HEK293 (cell line): ENCODE measurements around the gene PCDHAC1.

Source experiments
- EGR2 ChIP-seq: fragments of 450-650 bp; formaldehyde crosslinking; IDR thresholded peaks from 2 replicates; pipeline ENCODE4 v1.5.1; 2016; ENCODE audit warnings: low read depth, missing biosample characterization, missing genetic modification characterization
- GLIS2 ChIP-seq: fragments of 450-650 bp; formaldehyde crosslinking; IDR thresholded peaks from 2 replicates; pipeline ENCODE4 v1.5.1; 2016; ENCODE audit warnings: missing biosample characterization, missing genetic modification characterization
- KLF7 ChIP-seq: fragments of 450-650 bp; formaldehyde crosslinking; IDR thresholded peaks from 2 replicates; pipeline ENCODE4 v1.5.1; 2016; ENCODE audit warnings: missing biosample characterization, missing genetic modification characterization, borderline replicate concordance
- REST ChIP-seq: fragments of 450-650 bp; formaldehyde crosslinking; IDR thresholded peaks from 2 replicates; pipeline ENCODE4 v1.5.1; 2016; ENCODE audit warnings: missing biosample characterization, missing genetic modification characterization
- SP2 ChIP-seq: fragments of 450-650 bp; formaldehyde crosslinking; IDR thresholded peaks from 2 replicates; pipeline ENCODE4 v1.5.1; 2016; ENCODE audit warnings: missing biosample characterization, missing genetic modification characterization
- ZBTB11 ChIP-seq: fragments of 450-650 bp; formaldehyde crosslinking; conservative IDR thresholded peaks from 2 replicates; pipeline ENCODE4 v1.5.1; 2016; ENCODE audit warnings: low read depth, missing biosample characterization, missing genetic modification characterization
- ZBTB17 ChIP-seq: fragments of 450-650 bp; formaldehyde crosslinking; IDR thresholded peaks from 2 replicates; pipeline ENCODE4 v1.5.1; 2016; ENCODE audit warnings: missing biosample characterization, missing genetic modification characterization
- ZBTB26 ChIP-seq: fragments of 450-650 bp; formaldehyde crosslinking; optimal IDR thresholded peaks from 2 replicates; pipeline ENCODE3; 2016; ENCODE audit warnings: missing biosample characterization, mild to moderate bottlenecking, missing genetic modification characterization
- ZFP69B ChIP-seq: fragments of 450-650 bp; formaldehyde crosslinking; IDR thresholded peaks from 2 replicates; pipeline ENCODE4 v1.5.1; 2016; ENCODE audit warnings: missing biosample characterization, missing genetic modification characterization
- ZNF114 ChIP-seq: fragments of 450-650 bp; formaldehyde crosslinking; IDR thresholded peaks from 2 replicates; pipeline ENCODE4 v1.5.0; 2017; ENCODE audit warnings: missing biosample characterization, missing genetic modification characterization
- ZNF121 ChIP-seq: fragments of 450-650 bp; formaldehyde crosslinking; IDR thresholded peaks from 2 replicates; pipeline ENCODE4 v1.5.1; 2016; ENCODE audit warnings: missing biosample characterization, missing genetic modification characterization
- ZNF140 ChIP-seq: fragments of 450-650 bp; formaldehyde crosslinking; IDR thresholded peaks from 2 replicates; pipeline ENCODE4 v1.5.1; 2016; ENCODE audit warnings: missing biosample characterization, missing genetic modification characterization
- ZNF324 ChIP-seq: fragments of 450-650 bp; formaldehyde crosslinking; IDR thresholded peaks from 2 replicates; pipeline ENCODE4 v1.5.1; 2016; ENCODE audit warnings: missing biosample characterization, missing genetic modification characterization
- ZNF362 ChIP-seq: fragments of 450-650 bp; formaldehyde crosslinking; IDR thresholded peaks from 2 replicates; pipeline ENCODE4 v1.5.1; 2016; ENCODE audit warnings: missing biosample characterization, missing genetic modification characterization
- ZNF416 ChIP-seq: fragments of 450-650 bp; formaldehyde crosslinking; IDR thresholded peaks from 2 replicates; pipeline ENCODE4 v1.5.1; 2016; ENCODE audit warnings: missing biosample characterization, missing genetic modification characterization
- ZNF585B ChIP-seq: fragments of 450-650 bp; formaldehyde crosslinking; IDR thresholded peaks from 2 replicates; pipeline ENCODE4 v1.5.1; 2016; ENCODE audit warnings: missing biosample characterization, missing genetic modification characterization
- ZNF600 ChIP-seq: fragments of 450-650 bp; formaldehyde crosslinking; IDR thresholded peaks from 2 replicates; pipeline ENCODE4 v1.5.1; 2016; ENCODE audit warnings: missing biosample characterization, missing genetic modification characterization
- ZNF610 ChIP-seq: fragments of 450-650 bp; formaldehyde crosslinking; IDR thresholded peaks from 2 replicates; pipeline ENCODE4 v1.5.1; 2016; ENCODE audit warnings: missing biosample characterization, missing genetic modification characterization, borderline replicate concordance
- ZNF704 ChIP-seq: fragments of 450-650 bp; formaldehyde crosslinking; IDR thresholded peaks from 2 replicates; pipeline ENCODE4 v1.5.1; 2016; ENCODE audit warnings: missing biosample characterization, missing genetic modification characterization
- ZNF785 ChIP-seq: fragments of 450-650 bp; formaldehyde crosslinking; IDR thresholded peaks from 2 replicates; pipeline ENCODE4 v1.5.1; 2016; ENCODE audit warnings: missing biosample characterization, missing genetic modification characterization

The PCDHAC1 gene

GRCh38 chr5:140966293-140967225 is 40.5 kb downstream of the PCDHAC1 start, which contains the start of gene PCDHAC2 (continued):
- TF ChIP-seq ZNF362 (tag by site-specific recombination) (no peak), ZBTB17 (tag by site-specific recombination) (peak; percentile 91), ZNF324 (tag by site-specific recombination) (no peak), ZNF585B (no peak), ZBTB26 (peak; percentile 47), ZNF416 (tag by site-specific recombination) (no peak), ZNF704 (tag by site-specific recombination) (no peak), ZNF140 (tag by site-specific recombination) (no peak; the same call in 1 of the 2 replicates), ZNF114 (no peak), REST (tag by site-specific recombination) (0 out of 2 replicates have a peak, but pooled peaks have one; percentile 23), ZBTB11 (tag by site-specific recombination) (no peak; the same call in 1 of the 2 replicates), ZNF121 (no peak), ZFP69B (peak; percentile 61; the same call in 1 of the 2 replicates), SP2 (tag by site-specific recombination) (peak; percentile 58), ZNF600 (tag by site-specific recombination) (peak; percentile 77), EGR2 (tag by site-specific recombination) (0 out of 2 replicates have a peak, but pooled peaks have one; percentile 13), ZNF785 (tag by site-specific recombination) (no peak), ZNF610 (tag by site-specific recombination) (0 out of 2 replicates have a peak, but pooled peaks have one; percentile 25), GLIS2 (tag by site-specific recombination) (peak; percentile 75), KLF7 (tag by site-specific recombination) (no peak)
